Measurements from ENCODE around the gene PRDM5.

GRCh38 chr4:120919358-120919757 lies 3.2 kb downstream of the PRDM5 start:
- no peak for TF ChIP-seq EZH2 (IDR thresholded peaks at IDR 0.05; ENCODE audit: borderline replicate concordance, low read depth, low read length, severe bottlenecking)
- no peak for TF ChIP-seq CTCF (IDR thresholded peaks at IDR 0.05; ENCODE audit: extremely low read depth in 1 of 2, insufficient read depth in 1 of 2, low read depth in 1 of 2, low read length in 2 of 2)
- no peak for TF ChIP-seq POLR2AphosphoS5 (IDR thresholded peaks at IDR 0.05; ENCODE audit: insufficient read depth, low read depth, low read length)
- no peak for TF ChIP-seq POLR2A (IDR thresholded peaks at IDR 0.05; ENCODE audit: low read depth, low read length)
- TF ChIP-seq MAX (IDR thresholded peaks at IDR 0.05; ENCODE audit: insufficient read depth, insufficient read length): no peak
- TF ChIP-seq GATA2 (IDR thresholded peaks at IDR 0.05; ENCODE audit: insufficient read depth, insufficient read length, low read depth, low read length): no peak

Measured in endothelial cell of umbilical vein (primary cell).